ENCODE measurements around the gene JAKMIP3.
"Not testable (repeated sequence)": the region's sequence is repeated elsewhere in the genome, so short reads cannot be mapped to it uniquely, and the experiment has no call there.

The JAKMIP3 gene

GRCh38 chr10:132066812-132067211 lies 1.1 kb downstream of the JAKMIP3 start:
- DNase-seq, result no peak

GRCh38 chr10:132068431-132069121 lies 2.8 kb downstream of the JAKMIP3 start:
- DNase-seq, result no peak

- no peak for DNase-seq
Observed at GRCh38 chr10:132069122-132069848, 3.5 kb downstream of the JAKMIP3 start.

GRCh38 chr10:132069849-132070182 lies 4.1 kb downstream of the JAKMIP3 start:
- DNase-seq, result no peak

- no peak for DNase-seq
Observed at GRCh38 chr10:132070724-132071123, 5.0 kb downstream of the JAKMIP3 start.

- no peak for DNase-seq
Observed at GRCh38 chr10:132071667-132072066, 5.9 kb downstream of the JAKMIP3 start.

GRCh38 chr10:132075909-132076577 lies 10.3 kb downstream of the JAKMIP3 start:
- DNase-seq, result no peak

- no peak for DNase-seq
Observed at GRCh38 chr10:132076578-132077081, 10.9 kb downstream of the JAKMIP3 start.

GRCh38 chr10:132077091-132077490 lies 11.3 kb downstream of the JAKMIP3 start:
- DNase-seq, result no peak

GRCh38 chr10:132078746-132079345 lies 13.1 kb downstream of the JAKMIP3 start:
- no peak for DNase-seq

- DNase-seq, result not testable (repeated sequence)
Observed at GRCh38 chr10:132084384-132084783, 18.6 kb downstream of the JAKMIP3 start.

GRCh38 chr10:132093236-132093635 lies 27.5 kb downstream of the JAKMIP3 start:
- not testable (repeated sequence) for DNase-seq

- no peak for DNase-seq
Observed at GRCh38 chr10:132094581-132095234, 29.0 kb downstream of the JAKMIP3 start.

- no peak for DNase-seq
Observed at GRCh38 chr10:132095403-132096113, 29.8 kb downstream of the JAKMIP3 start.

- DNase-seq, result peak; percentile 84
Observed at GRCh38 chr10:132096223-132096622, 30.5 kb downstream of the JAKMIP3 start.

- no peak for DNase-seq
Observed at GRCh38 chr10:132096863-132097478, 31.2 kb downstream of the JAKMIP3 start.

- DNase-seq, result no peak
Observed at GRCh38 chr10:132097609-132098377, 32.0 kb downstream of the JAKMIP3 start.

- DNase-seq, result no peak
Observed at GRCh38 chr10:132098539-132099388, 33.0 kb downstream of the JAKMIP3 start.

- no peak for DNase-seq
Observed at GRCh38 chr10:132099389-132100090, 33.8 kb downstream of the JAKMIP3 start.

All from activated CD4-positive, alpha-beta T cell treated with anti-CD3 and anti-CD28 coated beads, Interleukin-10, Interleukin-2, amounts not matched to agents 100 ng/mL and 50 ng/mL, durations not matched to agents 16 hours and 8 hours (primary cell).